Esophagus squamous epithelium (tissue), 5 donors: ENCODE measurements around the gene ERLIN1. TPM values are rescaled to one million over a fixed set of nuclear protein-coding genes. Genes with fewer than 3 reads are reported as not detected.

Experiments used
- DNase-seq: peaks from one replicate; lab custom pipeline; 2025; lab: John Stamatoyannopoulos, UW
- H3K27ac ChIP-seq, 4 donors: fragments of 200-600 bp; sonication (generic); one replicate each; pipeline ENCODE4 v1.5.1; 2016 to 2019; ENCODE audit warnings: mild to moderate bottlenecking in 1 of 4
- H3K27me3 ChIP-seq, 4 donors: fragments of 200-600 bp; sonication (generic); 1 replicate in 3 of 4; 2 replicates in 1 of 4; pipeline versions ENCODE4 v1.5.1 to v1.6.0; 2017 to 2021; ENCODE audit warnings: antibody characterized with exemption in 1 of 4
- H3K36me3 ChIP-seq, 3 donors: fragments of 200-600 bp; sonication (generic); one replicate each; pipeline ENCODE4 v1.5.1; 2016 to 2019
- H3K4me1 ChIP-seq, 3 donors: fragments of 200-600 bp; sonication (generic); one replicate each; pipeline ENCODE4 v1.5.1; 2017 to 2019
- H3K4me3 ChIP-seq, 4 donors: fragments of 200-600 bp; sonication (generic); 1 replicate in 3 of 4; 2 replicates in 1 of 4; pipeline ENCODE4 v1.5.1; 2016 to 2019; ENCODE audit warnings: mild to moderate bottlenecking in 2 of 4, moderate library complexity in 1 of 4
- H3K9me3 ChIP-seq, 3 donors: fragments of 200-600 bp; sonication (generic); one replicate each; pipeline ENCODE4 v1.5.1; 2016 to 2019
- CTCF ChIP-seq, 6 experiments: fragments of 450-650 bp in 4 of 6; fragments of 200-600 bp in 2 of 6; sonication (generic) in 2 of 6; IDR thresholded peaks; one replicate each; pipeline ENCODE4 v1.5.1; 2016 to 2019; ENCODE audit warnings: antibody characterized with exemption in 6 of 6, mild to moderate bottlenecking in 4 of 6, moderate library complexity in 4 of 6
- POLR2A ChIP-seq, 4 donors: fragments of 450-650 bp; IDR thresholded peaks; one replicate each; pipeline ENCODE4 v1.6.1; 2017; ENCODE audit warnings: antibody characterized with exemption in 4 of 4, mild to moderate bottlenecking in 4 of 4, moderate library complexity in 3 of 4
- WGBS, 2 donors: methylation state at CpG; one replicate each; pipeline ENCODE4 v1.1.5; 2018; 5-methylcytosine and 5-hydroxymethylcytosine counted together
- intact Hi-C: fragments of 100-400 bp; cut with DNase I; formaldehyde crosslinking; loops from one replicate; pipeline ENCODE4 v1.15.0; 2022
- total RNA-seq, 4 donors: library from RNA; depleted of rRNA; stranded (reverse); fragments of >200 nt; gene quantifications; one replicate each; pipeline ENCODE4 v1.1.0, GENCODE V29; 2016
- donor health status: DM: yes; HTN: yes; CAD: no.

ERLIN1 gene
- total RNA-seq, 4 donors from 2014 or later, result 27.7 to 33.3 (median 29.5) TPM

DNA sequence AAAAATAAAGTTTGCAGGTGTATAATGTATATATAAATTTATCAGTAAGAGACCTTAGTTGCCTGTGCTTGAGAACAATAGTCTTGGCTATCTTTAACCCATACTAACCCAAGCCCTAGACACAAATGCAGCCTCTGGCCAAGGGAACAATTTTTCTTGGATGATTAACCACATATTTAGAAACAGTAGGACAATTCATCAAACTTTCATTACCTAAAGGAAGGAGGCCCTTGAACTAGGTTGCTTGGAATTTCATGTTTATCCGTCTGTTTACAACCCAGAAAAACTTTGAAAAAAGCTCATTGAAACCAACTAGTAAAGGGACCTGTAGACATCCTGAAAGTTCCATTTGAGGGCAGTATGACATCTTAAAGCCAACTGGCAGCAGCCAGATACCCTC is 8.9 kb upstream of the ERLIN1 start:
- TF ChIP-seq CTCF (IDR thresholded peaks at IDR 0.05) (no peak), POLR2A (IDR thresholded peaks at IDR 0.05) (no peak)
- intact Hi-C loops, result no loop called here
- Histone ChIP-seq H3K36me3 (peaks cover 0 to 100% (median 17%) of the 10 kb centered on the region in 3 donors), H3K27ac (no peak overlapping the region), H3K27me3 (no peaks in the 10 kb centered on the region), H3K9me3 (no peaks in the 10 kb centered on the region), H3K4me3 (no peak overlapping the region), H3K4me1 (no peaks in the 10 kb centered on the region)
- no peak for DNase-seq
- WGBS, 2 donors, result 80 to 89% methylated on average over 1 of the region's 1 CpG

- no peak overlapping the region for H3K4me3 ChIP-seq
- H3K9me3 ChIP-seq, result no peaks in the 10 kb centered on the region
- WGBS, 2 donors, result 65 to 96% methylated on average over 2 of the region's 2 CpGs
- H3K36me3 ChIP-seq, result peaks cover 0 to 91% (median 14%) of the 10 kb centered on the region in 3 donors
- H3K27me3 ChIP-seq, result no peaks in the 10 kb centered on the region
- H3K4me1 ChIP-seq, result peaks cover 0 to 7% (median under 1%) of the 10 kb centered on the region in 3 donors
- no peak for TF ChIP-seq POLR2A (IDR thresholded peaks at IDR 0.05)
- no peak for TF ChIP-seq CTCF (IDR thresholded peaks at IDR 0.05)
- no peak for DNase-seq
- intact Hi-C loops, result no loop called here
- H3K27ac ChIP-seq, result no peak overlapping the region
These were observed 6.5 kb upstream of the ERLIN1 start for GRCh38 chr10:100192350-100192749.

- H3K4me3 ChIP-seq, result peak overlapping the region; percentile 87 to 98 (median 92)
These were observed 704 bp upstream of the ERLIN1 start for GRCh38 chr10:100186253-100187212.

GRCh38 chr10:100184840-100185239 is 989 bp downstream of the ERLIN1 start:
- Histone ChIP-seq H3K4me3 (peak overlapping the region; percentile 87 to 98 (median 92)), H3K4me1 (peaks cover 21 to 58% (median 21%) of the 10 kb centered on the region in 3 donors), H3K9me3 (no peaks in the 10 kb centered on the region), H3K27me3 (no peaks in the 10 kb centered on the region), H3K36me3 (peaks cover 0 to 49% (median 2%) of the 10 kb centered on the region in 3 donors), H3K27ac (peak overlapping the region; percentile 92 to 97 (median 95))
- intact Hi-C loops, result no loop called here
- 0 to 1% methylated on average over 4 of the region's 4 CpGs for WGBS, 2 donors
- DNase-seq, result no peak
- TF ChIP-seq CTCF (IDR thresholded peaks at IDR 0.05) (no peak), POLR2A (IDR thresholded peaks at IDR 0.05) (no peak)

More at GRCh38 chr10:100186253-100187212, 704 bp upstream of the ERLIN1 start:
- peaks cover 21 to 50% (median 21%) of the 10 kb centered on the region in 3 donors for H3K4me1 ChIP-seq
- no peaks in the 10 kb centered on the region for H3K9me3 ChIP-seq
- no peaks in the 10 kb centered on the region for H3K27me3 ChIP-seq
- 32 to 35% methylated on average over 22 to 28 of the region's 28 CpGs for WGBS, 2 donors
- no peak for DNase-seq
- intact Hi-C loops, result no loop called here
- peaks cover 0 to 51% (median 6%) of the 10 kb centered on the region in 3 donors for H3K36me3 ChIP-seq
- TF ChIP-seq CTCF (IDR thresholded peaks at IDR 0.05), result no peak
- TF ChIP-seq POLR2A (IDR thresholded peaks at IDR 0.05), result no peak
- peak overlapping the region; percentile 92 to 97 (median 95) for H3K27ac ChIP-seq

- H3K27me3 ChIP-seq, result no peaks in the 10 kb centered on the region
- peak overlapping the region; percentile 92 to 97 (median 95) for H3K27ac ChIP-seq
- H3K4me3 ChIP-seq, result peak overlapping the region; percentile 87 to 98 (median 92)
- 21 to 25% methylated on average over 1 of the region's 1 CpG for WGBS, 2 donors
- intact Hi-C loops, result no loop called here
- H3K9me3 ChIP-seq, result no peaks in the 10 kb centered on the region
- H3K4me1 ChIP-seq, result peaks cover 21 to 63% (median 21%) of the 10 kb centered on the region in 3 donors
- no peak for TF ChIP-seq POLR2A (IDR thresholded peaks at IDR 0.05)
- no peak for TF ChIP-seq CTCF (IDR thresholded peaks at IDR 0.05)
- peaks cover 0 to 49% (median 0%) of the 10 kb centered on the region in 3 donors for H3K36me3 ChIP-seq
- DNase-seq, result no peak
These were observed 1.4 kb downstream of the ERLIN1 start for GRCh38 chr10:100184426-100184825.
